DOHH2 (cell line): Measurements from ENCODE around the gene C17orf114.

ENCODE experiments used
- CTCF ChIP-seq: fragments of 200-600 bp; sonication (generic); IDR thresholded peaks from one replicate; pipeline ENCODE4 v1.5.1; 2014; ENCODE audit warnings: antibody characterized with exemption, mild to moderate bottlenecking, low read depth, low read length; ENCODE audit not compliant: poor library complexity, severe bottlenecking
- EZH2phosphoT487 ChIP-seq: fragments of 200-600 bp; sonication (generic); IDR thresholded peaks from 2 replicates; pipeline ENCODE4 v1.6.1; 2017; ENCODE audit warnings: borderline replicate concordance, mild to moderate bottlenecking, antibody characterized with exemption, low read length, moderate library complexity, mixed read lengths

GRCh38 chr17:4753392-4753791 lies 48.7 kb downstream of the C17orf114 start:
- TF ChIP-seq CTCF, result no peak
- TF ChIP-seq EZH2phosphoT487, result no peak
